ENCODE measurements around the gene DYRK4.

Gene DYRK4

GRCh38 chr12:4530982-4531586 is 30.9 kb upstream of the DYRK4 start:
- in situ Hi-C loops (cut with HindIII; ENCODE audit: low pct_ligation_motif_present, low sequenced_read_pairs), result no loop called here
- TF ChIP-seq CTCF (IDR thresholded peaks at IDR 0.05; ENCODE audit: low read depth, low read length, missing control alignments), result no peak
- no peak overlapping the region for H3K27ac ChIP-seq

GRCh38 chr12:4535092-4535491 is 26.9 kb upstream of the DYRK4 start:
- Histone ChIP-seq H3K27me3 (replicated peaks) (no peaks in the 10 kb centered on the region), H3K27ac (no peak overlapping the region), H3K36me3 (replicated peaks) (peaks cover 2% of the 10 kb centered on the region), H3K4me3 (ENCODE audit: low read depth, low read length) (no peak overlapping the region)
- TF ChIP-seq CTCF (IDR thresholded peaks at IDR 0.05; ENCODE audit: low read depth, low read length, missing control alignments), result no peak
- in situ Hi-C loops (cut with HindIII; ENCODE audit: low pct_ligation_motif_present, low sequenced_read_pairs), result no loop called here
- DNase-seq, result no peak

More at GRCh38 chr12:4530982-4531586, 30.9 kb upstream of the DYRK4 start:
- H3K36me3 ChIP-seq (replicated peaks), result peaks cover 2% of the 10 kb centered on the region
- DNase-seq, result no peak
- H3K27me3 ChIP-seq (replicated peaks), result no peaks in the 10 kb centered on the region
- no peak overlapping the region for H3K4me3 ChIP-seq (ENCODE audit: low read depth, low read length)

DNA sequence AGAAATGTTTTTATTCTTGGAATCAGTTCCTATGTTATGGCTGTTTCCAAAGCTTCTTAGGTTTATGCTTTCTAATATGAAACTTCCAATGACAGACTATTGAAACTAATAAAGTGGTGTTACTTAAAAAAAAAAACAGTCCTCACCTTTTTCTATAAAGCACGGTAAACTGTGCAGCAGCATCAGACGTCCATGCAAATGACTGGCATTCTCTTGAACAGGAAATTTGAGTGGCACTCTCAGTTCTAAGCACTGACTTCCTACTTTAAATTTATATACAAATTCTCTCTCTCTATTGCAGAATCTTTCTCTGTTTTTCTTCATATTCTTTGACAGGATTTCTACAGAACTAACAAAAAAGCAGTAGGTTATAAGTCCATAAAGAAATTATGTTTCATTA is 26.1 kb upstream of the DYRK4 start:
- no peak for TF ChIP-seq CTCF (IDR thresholded peaks at IDR 0.05; ENCODE audit: low read depth, low read length, missing control alignments)
- peaks cover 2% of the 10 kb centered on the region for H3K36me3 ChIP-seq (replicated peaks)
- H3K27me3 ChIP-seq (replicated peaks), result no peaks in the 10 kb centered on the region
- H3K27ac ChIP-seq, result no peak overlapping the region
- no peak for DNase-seq
- in situ Hi-C loops (cut with HindIII; ENCODE audit: low pct_ligation_motif_present, low sequenced_read_pairs), result no loop called here
- no peak overlapping the region for H3K4me3 ChIP-seq (ENCODE audit: low read depth, low read length)

DNA sequence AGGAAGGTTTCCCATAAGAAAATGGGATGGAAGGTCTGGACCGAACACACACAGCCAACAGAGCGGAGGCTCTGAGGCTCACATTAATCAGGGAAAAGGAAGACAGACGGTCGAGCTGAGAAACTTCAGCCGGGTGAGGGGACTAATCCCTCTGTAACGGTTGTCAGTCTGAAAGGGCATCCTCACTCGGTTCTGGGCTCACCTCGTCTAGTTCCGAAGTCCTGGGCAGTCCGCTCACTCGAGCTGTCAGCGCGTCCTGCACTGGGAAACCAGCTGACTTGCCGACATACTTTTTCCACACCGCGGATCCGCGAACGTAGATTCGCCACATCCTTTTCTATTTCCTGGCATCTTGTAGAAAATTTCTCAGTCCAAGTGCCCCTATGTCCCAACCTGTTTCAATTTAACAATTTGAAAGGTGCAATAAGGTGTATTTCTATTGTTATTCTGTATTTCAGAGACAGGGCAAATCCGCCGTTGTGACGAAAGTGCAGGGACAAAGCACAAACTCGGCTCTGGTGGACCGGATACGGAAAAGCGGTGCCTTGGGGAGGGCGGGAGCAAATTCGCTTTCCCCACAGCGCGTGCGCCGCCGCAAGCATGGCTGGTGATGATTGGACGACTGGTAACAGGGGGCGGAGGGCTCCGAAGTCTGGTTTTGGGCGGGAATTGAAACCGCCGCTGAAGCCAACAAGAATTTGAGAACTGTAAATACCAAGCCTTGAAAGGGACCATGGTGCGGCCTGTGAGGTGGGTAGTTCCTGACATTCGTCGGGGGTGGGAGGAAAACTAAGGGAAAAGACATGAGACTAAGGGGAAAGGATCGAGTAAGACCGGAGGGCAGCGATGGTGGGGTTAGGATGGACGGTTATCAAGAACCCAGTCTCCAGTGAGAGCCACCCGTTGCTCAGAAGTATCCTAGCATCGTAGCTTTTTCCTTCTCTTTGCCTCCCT is 23.5 kb upstream of the DYRK4 start, which contains the start of gene RAD51AP1:
Gene RAD51AP1, plus strand, starts transcription at position 684 of the 954 bp plus-strand sequence. Its CDS starts 50 bp downstream, at position 734.
- DNase-seq, result peak; percentile 96
- Histone ChIP-seq H3K27ac (peak within 1 kb of the TSS; percentile 98), H3K36me3 (replicated peaks) (no peaks in the 10 kb centered on the region), H3K27me3 (replicated peaks) (no peaks in the 10 kb centered on the region), H3K4me3 (ENCODE audit: low read depth, low read length) (peak within 1 kb of the TSS; percentile 93)
- no peak for TF ChIP-seq CTCF (IDR thresholded peaks at IDR 0.05; ENCODE audit: low read depth, low read length, missing control alignments)
- in situ Hi-C loops (cut with HindIII; ENCODE audit: low pct_ligation_motif_present, low sequenced_read_pairs), result no loop called here

DNA sequence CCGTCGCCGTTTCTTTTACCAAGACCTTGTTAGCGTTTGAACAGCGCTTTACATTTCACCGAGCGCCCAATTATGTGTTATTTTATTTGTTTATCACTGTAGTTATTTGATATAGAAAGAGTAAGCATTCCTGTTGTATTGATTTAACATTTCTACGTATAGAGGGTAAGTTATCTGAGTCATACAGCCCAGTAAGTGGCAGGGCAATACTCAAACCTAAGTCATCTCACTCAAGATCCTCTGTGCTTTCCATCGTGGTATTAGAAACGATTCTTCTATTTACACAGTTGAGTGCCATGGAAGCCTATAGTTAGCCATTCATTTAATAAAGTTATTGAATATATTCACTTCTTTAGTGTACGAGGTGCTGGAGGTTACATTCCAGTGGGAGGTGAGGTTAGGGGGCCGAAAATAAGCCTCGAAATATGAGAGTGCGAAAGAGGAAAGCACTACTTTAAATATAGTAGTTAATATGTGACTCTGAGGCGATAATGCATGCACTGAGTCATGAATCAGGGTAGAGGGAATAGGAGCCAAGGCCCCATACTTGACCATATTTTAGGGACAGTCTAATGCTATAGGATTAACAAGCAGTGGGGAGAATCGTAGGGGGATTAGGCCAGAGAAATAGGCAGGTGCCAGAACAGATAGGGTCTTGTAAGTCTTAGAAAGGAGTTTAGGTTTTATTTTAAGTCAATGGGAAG is 22.7 kb upstream of the DYRK4 start:
- Histone ChIP-seq H3K36me3 (replicated peaks) (no peaks in the 10 kb centered on the region), H3K27ac (peak overlapping the region; percentile 98), H3K27me3 (replicated peaks) (no peaks in the 10 kb centered on the region), H3K4me3 (ENCODE audit: low read depth, low read length) (peak overlapping the region; percentile 93)
- in situ Hi-C loops (cut with HindIII; ENCODE audit: low pct_ligation_motif_present, low sequenced_read_pairs), result no loop called here
- no peak for DNase-seq
- TF ChIP-seq CTCF (IDR thresholded peaks at IDR 0.05; ENCODE audit: low read depth, low read length, missing control alignments), result no peak

Measured in brain microvascular endothelial cell (primary cell).